Lung (tissue), 12 donors: ENCODE measurements around the gene ACACA. TPM values are rescaled to one million over a fixed set of nuclear protein-coding genes. Genes with fewer than 3 reads are reported as not detected.

Source experiments
- ATAC-seq: fragments of 200-7000 bp; cut with Tn5 transposase; one replicate; pipeline ENCODE4 v1.9.1; 2020; ENCODE audit warnings: moderate number of reproducible peaks; ENCODE audit not compliant: insufficient read depth, low FRiP score
- DNase-seq, 3 donors: peaks; one replicate each; pipeline ENCODE4 v3.0.0-alpha.2; 2013 to 2017
- H3K27ac ChIP-seq, 2 donors: one replicate each; pipeline ENCODE4 v1.5.1; 2013; ENCODE audit warnings: mild to moderate bottlenecking in 2 of 2, moderate library complexity in 2 of 2, control low read depth in 1 of 2, inconsistent platforms in 1 of 2, low read depth in 1 of 2, low read length in 1 of 2
- H3K27me3 ChIP-seq, 3 donors: one replicate each; pipeline ENCODE4 v1.5.1; 2013; ENCODE audit warnings: low read length in 2 of 3; ENCODE audit not compliant: control insufficient read depth in 3 of 3, insufficient read depth in 3 of 3
- H3K36me3 ChIP-seq, 4 donors: one replicate each; pipeline ENCODE4 v1.5.1; 2013; ENCODE audit warnings: low read length in 4 of 4, mild to moderate bottlenecking in 1 of 4, moderate library complexity in 1 of 4; ENCODE audit not compliant: control insufficient read depth in 4 of 4, insufficient read depth in 4 of 4
- H3K4me1 ChIP-seq, 5 donors: one replicate each; pipeline ENCODE4 v1.5.1; 2013; ENCODE audit warnings: low read length in 5 of 5, mild to moderate bottlenecking in 2 of 5, moderate library complexity in 1 of 5; ENCODE audit not compliant: control insufficient read depth in 5 of 5, insufficient read depth in 5 of 5
- H3K4me3 ChIP-seq: one replicate; pipeline ENCODE4 v1.5.1; 2013; ENCODE audit warnings: mild to moderate bottlenecking, control low read depth, moderate library complexity
- H3K9ac ChIP-seq, 2 donors: one replicate each; pipeline ENCODE4 v1.5.1; 2013; ENCODE audit warnings: low read length in 2 of 2, control low read depth in 1 of 2; ENCODE audit not compliant: insufficient read depth in 1 of 2
- H3K9me3 ChIP-seq, 4 donors: one replicate each; pipeline ENCODE4 v1.5.1; 2013; ENCODE audit warnings: low read length in 3 of 4, mild to moderate bottlenecking in 1 of 4, moderate library complexity in 1 of 4; ENCODE audit not compliant: control insufficient read depth in 4 of 4, insufficient read depth in 3 of 4
- CTCF ChIP-seq: IDR thresholded peaks from 2 replicates; pipeline ENCODE4 v1.5.1; 2012; ENCODE audit warnings: mild to moderate bottlenecking; ENCODE audit errors: control extremely low read depth, extremely low read depth
- WGBS, 2 donors: extraction: QIAGEN DNeasy Blood & Tissue Kit; methylation state at CpG; one replicate each; pipeline ENCODE4 v1.1.7; 2013; 5-methylcytosine and 5-hydroxymethylcytosine counted together
- polyA plus RNA-seq, 2 donors: library from polyadenylated mRNA; stranded (reverse); fragments of 200-250 nt; gene quantifications; one replicate each; pipeline ENCODE4 v1.2.1, GENCODE V29; 2013
- total RNA-seq, 2 donors: library from RNA; depleted of rRNA in 1 of 2; stranded (reverse); fragments of >200 nt in 1 of 2; gene quantifications; one replicate each; pipeline ENCODE4 v1.2.1, GENCODE V29; 2014 to 2021
- donor health status: control.
- donor health status: control.
- donor health status: Bipolar disorder and iron deficiency.
- donor health status: healthy.
- donor health status: DM: yes; HTN: yes; CAD: no.

Gene ACACA
- total and polyA plus RNA-seq, 4 donors, result 26.0 to 111 (median 55.6) TPM

- Histone ChIP-seq H3K36me3 (peaks cover 0 to 5% (median under 1%) of the 10 kb centered on the region in 4 donors), H3K4me3 (no peak overlapping the region), H3K4me1 (peaks cover 0 to 3% (median 0%) of the 10 kb centered on the region in 5 donors), H3K9ac (no peak overlapping the region), H3K9me3 (no peaks in the 10 kb centered on the region), H3K27me3 (no peaks in the 10 kb centered on the region), H3K27ac (no peak overlapping the region)
- DNase-seq (no peak), ATAC-seq (no peak)
- 91 to 92% methylated on average over 4 of the region's 4 CpGs for WGBS, 2 donors
- TF ChIP-seq CTCF, result no peak
These were observed 62.1 kb downstream of the ACACA start for GRCh38 chr17:37344519-37344918.

GRCh38 chr17:37342589-37342988 lies 64.0 kb downstream of the ACACA start:
- no peak overlapping the region for H3K27ac ChIP-seq
- DNase-seq, result no peak
- no peak overlapping the region for H3K9ac ChIP-seq
- H3K4me3 ChIP-seq, result no peak overlapping the region
- TF ChIP-seq CTCF, result no peak
- no peak for ATAC-seq
- WGBS, 2 donors, result 94 to 100% methylated on average over 2 of the region's 2 CpGs
- H3K27me3 ChIP-seq, result no peaks in the 10 kb centered on the region
- no peaks in the 10 kb centered on the region for H3K9me3 ChIP-seq
- H3K4me1 ChIP-seq, result no peaks in the 10 kb centered on the region
- H3K36me3 ChIP-seq, result peaks cover 0 to 5% (median 2%) of the 10 kb centered on the region in 4 donors

- peaks cover 0 to 3% (median under 1%) of the 10 kb centered on the region in 4 donors for H3K36me3 ChIP-seq
- no peak for DNase-seq
- H3K9me3 ChIP-seq, result no peaks in the 10 kb centered on the region
- H3K4me1 ChIP-seq, result no peaks in the 10 kb centered on the region
- H3K27ac ChIP-seq, result no peak overlapping the region
- no peak for TF ChIP-seq CTCF
- no peak overlapping the region for H3K9ac ChIP-seq
- H3K27me3 ChIP-seq, result no peaks in the 10 kb centered on the region
- WGBS, 2 donors, result 86 to 90% methylated on average over 2 of the region's 2 CpGs
- no peak overlapping the region for H3K4me3 ChIP-seq
- ATAC-seq, result no peak
These were observed 65.8 kb downstream of the ACACA start for GRCh38 chr17:37340804-37341203.

- H3K4me1 ChIP-seq, result no peaks in the 10 kb centered on the region
- H3K27me3 ChIP-seq, result no peaks in the 10 kb centered on the region
- peaks cover 0 to 3% (median under 1%) of the 10 kb centered on the region in 4 donors for H3K36me3 ChIP-seq
- H3K9me3 ChIP-seq, result no peaks in the 10 kb centered on the region
- DNase-seq (peak in 1 of 3 donors; percentile 3), ATAC-seq (no peak)
- no peak overlapping the region for H3K9ac ChIP-seq
- WGBS, 2 donors, result 66 to 78% methylated on average over 3 of the region's 3 CpGs
- TF ChIP-seq CTCF, result no peak
- no peak overlapping the region for H3K4me3 ChIP-seq
- H3K27ac ChIP-seq, result no peak overlapping the region
These were observed 67.3 kb downstream of the ACACA start for GRCh38 chr17:37339321-37339720.
